ENCODE measurements around the gene CAPN10.
A peak's percentile ranks its signal among the peaks of the same experiment; 100 is the strongest.

GRCh38 chr2:240579771-240580614, 6.5 kb upstream of the CAPN10 start:
- TF ChIP-seq CTCF (IDR thresholded peaks at IDR 0.05) (peak in 2 of 4 experiments; percentile 2 to 6), POLR2A (IDR thresholded peaks at IDR 0.05) (no peak), POLR2AphosphoS5 (IDR thresholded peaks at IDR 0.05) (peak; percentile 28)

Measured in prostate gland (tissue), 2 donors.